Adipose tissue (tissue), 3 donors: ENCODE data around the gene CASP6. TPM values are rescaled to one million over a fixed set of nuclear protein-coding genes. Genes with fewer than 3 reads are reported as not detected.

ENCODE experiments used
- H3K27ac ChIP-seq: one replicate; pipeline ENCODE4 v1.5.1; 2013; ENCODE audit warnings: low read depth, low read length
- WGBS, 3 donors: extraction: QIAGEN DNeasy Blood & Tissue Kit; methylation state at CpG; one replicate each; pipeline ENCODE4 v1.1.7; 2013; 5-methylcytosine and 5-hydroxymethylcytosine counted together
- polyA plus RNA-seq, 3 donors: library from polyadenylated mRNA; stranded (reverse); fragments of 200-250 nt; gene quantifications; one replicate each; pipeline ENCODE4 v1.2.3, GENCODE V29; 2013
- donor health status: healthy with polysubstance abuse.
- donor health status: Bipolar disorder and iron deficiency.
- donor health status: healthy.

The CASP6 gene
- polyA plus RNA-seq, 3 donors = 8.0 to 17.3 (median 15.1) TPM

DNA sequence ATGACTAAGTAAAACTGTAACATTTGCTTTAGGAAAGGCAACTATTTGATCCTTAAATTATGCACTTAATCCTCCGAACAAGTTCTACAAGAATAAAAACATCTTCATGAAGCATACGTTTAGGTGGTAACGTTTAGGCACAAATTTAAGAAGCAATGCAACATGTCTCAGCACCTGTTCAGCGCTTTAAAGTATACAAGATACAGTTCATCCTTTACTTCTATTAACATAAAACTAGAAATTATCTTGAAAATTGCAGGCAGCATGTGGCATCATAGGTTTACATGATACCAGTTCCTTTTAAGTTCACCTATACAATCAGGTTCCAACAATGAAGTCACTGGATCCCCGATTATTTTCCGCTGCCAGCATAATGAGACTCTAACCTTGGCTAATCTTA is 25.1 kb upstream of the CASP6 start:
- no peak overlapping the region for H3K27ac ChIP-seq
- WGBS, 3 donors = 26 to 84% (median 83%) methylated on average over 6 of the region's 6 CpGs

DNA sequence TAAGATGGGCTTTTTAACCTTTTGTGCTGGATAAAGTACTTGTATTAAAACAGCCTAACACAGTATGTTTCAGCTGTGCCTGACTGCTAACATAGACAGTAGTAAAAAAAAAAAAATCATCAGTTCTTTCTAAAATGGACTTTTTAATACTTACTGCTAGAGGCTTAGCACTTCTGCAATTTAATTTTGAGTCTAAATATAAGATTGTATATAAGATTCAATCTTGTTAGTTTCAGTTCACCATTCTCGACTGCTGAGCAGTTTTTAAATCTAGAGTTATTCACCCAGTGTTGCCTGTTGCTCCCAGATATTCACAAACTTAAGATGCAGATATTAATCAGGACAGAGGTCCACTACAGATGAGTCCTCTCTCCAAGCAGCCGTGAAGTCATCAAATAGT is 19.9 kb upstream of the CASP6 start:
- H3K27ac ChIP-seq = no peak overlapping the region
- 85 to 98% (median 95%) methylated on average over 2 of the region's 2 CpGs for WGBS, 3 donors

DNA sequence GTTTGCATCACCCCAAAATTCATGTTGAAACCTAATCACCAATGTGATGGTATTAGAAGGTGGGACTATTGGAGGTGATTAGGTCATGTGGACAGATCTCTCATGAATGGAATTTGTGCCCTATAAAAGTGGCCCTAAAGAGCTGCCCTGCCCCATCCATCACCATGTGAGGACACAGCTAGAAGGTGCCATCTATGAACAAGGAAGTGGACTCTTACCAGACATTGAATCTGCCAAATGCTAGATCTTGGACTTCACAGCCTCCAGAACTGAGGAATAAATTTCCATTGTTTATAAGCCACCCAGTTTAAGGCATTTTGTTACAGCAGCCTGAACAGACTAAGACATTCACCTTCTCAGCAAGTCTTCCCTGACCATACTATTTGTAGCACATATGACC is 19.1 kb upstream of the CASP6 start:
- no peak overlapping the region for H3K27ac ChIP-seq

DNA sequence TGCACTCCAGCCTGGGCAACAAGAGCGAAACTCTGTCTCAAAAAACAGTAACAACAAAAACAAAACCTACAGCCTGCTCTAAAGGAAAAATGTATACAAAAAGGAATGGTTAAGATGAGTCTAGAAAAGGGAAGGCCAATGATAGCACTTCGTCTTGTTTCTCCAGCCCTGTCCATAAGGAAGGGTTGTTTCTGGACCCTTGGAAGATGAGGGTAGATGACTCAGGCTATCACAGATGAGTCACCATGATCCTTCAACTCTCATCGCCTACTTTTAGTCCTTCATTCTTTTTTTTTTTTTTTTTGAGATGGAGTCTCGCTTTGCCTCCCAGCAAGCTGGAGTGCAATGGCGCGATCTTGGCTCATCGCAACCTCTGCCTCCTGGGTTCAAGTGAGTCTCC is 17.8 kb upstream of the CASP6 start:
- H3K27ac ChIP-seq = no peak overlapping the region
- WGBS, 3 donors = 95 to 99% (median 97%) methylated on average over 7 of the region's 7 CpGs

DNA sequence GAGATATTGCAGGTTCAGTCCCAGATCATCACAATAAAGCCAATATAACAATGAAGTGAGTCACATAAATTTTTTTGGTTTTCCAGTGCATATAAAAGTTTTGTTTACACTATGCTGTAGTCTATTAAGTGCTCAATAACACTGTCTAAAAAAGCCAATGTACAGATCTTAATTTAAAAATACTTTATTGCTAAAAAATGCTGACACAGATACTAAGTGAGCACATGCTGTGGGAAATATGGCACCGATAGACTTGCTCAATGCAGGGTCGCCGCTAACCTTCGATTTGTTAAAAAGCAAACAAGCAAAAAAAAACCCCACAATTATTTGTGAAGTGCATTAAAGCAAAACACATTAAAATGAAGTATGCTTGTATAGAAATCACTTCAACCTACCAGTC is 16.4 kb upstream of the CASP6 start:
- WGBS, 3 donors = 77 to 99% (median 96%) methylated on average over 4 of the region's 4 CpGs
- no peak overlapping the region for H3K27ac ChIP-seq

DNA sequence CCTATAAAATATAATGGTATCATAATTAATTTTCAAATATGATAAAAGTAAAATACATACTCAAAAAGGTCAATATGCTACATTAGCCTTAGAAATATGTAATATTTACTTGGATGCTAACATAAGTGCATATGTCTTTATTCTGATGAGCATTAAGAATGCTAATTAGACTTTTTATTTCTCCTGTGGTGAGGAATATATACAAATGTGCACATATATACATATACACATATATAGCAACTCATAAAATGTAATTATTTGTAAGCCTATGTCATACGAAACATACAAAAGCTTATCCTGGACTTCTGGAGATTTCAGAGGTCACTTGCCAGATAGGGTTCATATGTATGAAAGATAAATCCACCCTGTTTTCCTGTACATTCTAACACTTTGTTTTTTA is 15.5 kb upstream of the CASP6 start:
- WGBS, 3 donors = 91 to 97% (median 97%) methylated on average over 1 of the region's 1 CpG
- no peak overlapping the region for H3K27ac ChIP-seq

DNA sequence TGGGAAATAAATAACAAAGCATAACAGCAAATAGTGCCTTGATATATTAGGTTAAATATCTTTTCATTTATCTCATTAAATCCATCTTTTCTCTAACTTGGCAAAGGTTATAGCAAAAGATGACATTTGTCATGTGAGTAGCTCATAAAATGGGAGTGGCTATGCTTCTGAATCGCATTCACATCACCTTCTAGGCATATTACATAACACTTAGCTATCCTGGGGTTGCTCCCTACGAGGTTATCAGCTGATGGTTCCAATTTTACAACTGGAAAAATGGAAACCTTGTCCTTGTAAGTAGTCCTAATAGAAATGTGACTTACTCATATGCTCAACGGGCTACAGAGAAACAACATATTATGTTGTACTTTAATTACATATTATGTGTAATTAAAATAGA is 10.3 kb upstream of the CASP6 start:
- WGBS, 3 donors = 94 to 95% (median 95%) methylated on average over 3 of the region's 3 CpGs
- H3K27ac ChIP-seq = no peak overlapping the region

DNA sequence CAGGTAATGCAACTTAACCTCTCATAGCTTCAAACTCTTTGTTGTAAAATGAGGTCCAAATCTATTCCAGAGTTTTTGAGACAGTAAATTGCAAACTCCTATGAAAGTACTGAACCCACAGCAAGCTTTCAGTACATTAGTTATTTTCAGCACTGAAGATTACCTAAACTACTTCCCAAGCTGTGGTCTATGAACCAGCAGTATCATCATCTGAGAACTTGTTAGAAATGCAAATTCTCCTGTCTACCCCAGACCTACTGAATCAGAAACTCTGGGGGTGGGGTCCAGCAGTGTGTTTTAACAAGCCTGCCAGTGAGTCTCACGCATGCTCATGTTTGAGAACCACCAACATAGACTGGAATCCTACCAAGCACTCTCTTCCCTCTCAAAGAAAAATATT is 5.7 kb upstream of the CASP6 start:
- 94 to 96% (median 94%) methylated on average over 1 of the region's 1 CpG for WGBS, 3 donors
- H3K27ac ChIP-seq = no peak overlapping the region

DNA sequence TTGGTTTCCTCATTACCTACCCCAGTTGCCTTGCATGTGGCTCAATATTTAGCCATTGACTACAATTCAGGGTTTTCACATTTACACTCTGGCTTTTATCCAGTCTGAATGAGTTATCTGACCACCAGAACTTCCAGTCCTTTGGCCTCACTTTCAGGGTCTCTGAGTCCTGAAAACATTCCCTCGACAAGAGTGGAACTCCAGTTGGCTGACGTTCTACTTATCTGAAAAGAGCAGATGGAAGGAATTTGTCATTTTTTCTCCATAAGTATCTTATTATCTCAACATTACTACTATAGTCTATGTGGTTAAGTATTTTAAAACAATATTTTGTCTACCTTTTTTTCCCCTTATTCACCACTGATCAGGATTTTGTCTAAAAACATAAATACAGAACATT is 5.2 kb upstream of the CASP6 start:
- 63 to 74% (median 66%) methylated on average over 2 of the region's 2 CpGs for WGBS, 3 donors
- H3K27ac ChIP-seq = no peak overlapping the region

DNA sequence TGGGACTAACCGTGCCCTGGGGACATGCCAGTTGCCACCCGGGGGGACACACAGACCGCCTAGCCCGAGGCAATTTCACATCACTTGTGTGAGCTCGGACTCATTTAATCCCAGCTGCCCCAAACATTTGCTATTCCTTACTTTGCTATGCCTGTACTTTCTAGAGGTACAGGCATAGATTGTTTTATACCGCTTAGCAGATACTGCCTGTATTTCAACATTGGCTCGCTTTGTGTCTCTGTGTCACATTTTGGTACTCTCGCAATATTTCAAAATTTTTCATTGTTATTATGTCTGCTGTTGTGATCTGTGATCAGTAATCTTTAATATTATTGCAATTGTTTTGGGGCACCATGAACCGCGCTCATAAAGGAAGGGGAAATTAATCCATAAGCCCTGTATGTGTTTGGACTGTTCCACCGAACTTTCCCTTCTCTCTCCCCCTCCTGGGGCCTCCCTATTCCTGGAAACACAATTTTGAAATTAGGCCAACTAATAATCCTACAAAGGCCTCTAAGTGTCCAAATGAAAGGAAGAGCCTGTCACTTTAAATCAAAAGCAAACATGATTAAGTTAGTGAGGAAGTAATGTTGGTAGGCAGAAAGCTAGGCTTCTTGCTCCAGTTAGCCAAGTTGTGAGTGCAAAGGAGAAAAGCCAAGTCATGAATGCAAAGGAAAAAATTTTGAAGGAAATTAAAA is 568 bp upstream of the CASP6 start:
- H3K27ac ChIP-seq = no peak overlapping the region
- WGBS, 3 donors = 2 to 6% (median 6%) methylated on average over 11 of the region's 11 CpGs

DNA sequence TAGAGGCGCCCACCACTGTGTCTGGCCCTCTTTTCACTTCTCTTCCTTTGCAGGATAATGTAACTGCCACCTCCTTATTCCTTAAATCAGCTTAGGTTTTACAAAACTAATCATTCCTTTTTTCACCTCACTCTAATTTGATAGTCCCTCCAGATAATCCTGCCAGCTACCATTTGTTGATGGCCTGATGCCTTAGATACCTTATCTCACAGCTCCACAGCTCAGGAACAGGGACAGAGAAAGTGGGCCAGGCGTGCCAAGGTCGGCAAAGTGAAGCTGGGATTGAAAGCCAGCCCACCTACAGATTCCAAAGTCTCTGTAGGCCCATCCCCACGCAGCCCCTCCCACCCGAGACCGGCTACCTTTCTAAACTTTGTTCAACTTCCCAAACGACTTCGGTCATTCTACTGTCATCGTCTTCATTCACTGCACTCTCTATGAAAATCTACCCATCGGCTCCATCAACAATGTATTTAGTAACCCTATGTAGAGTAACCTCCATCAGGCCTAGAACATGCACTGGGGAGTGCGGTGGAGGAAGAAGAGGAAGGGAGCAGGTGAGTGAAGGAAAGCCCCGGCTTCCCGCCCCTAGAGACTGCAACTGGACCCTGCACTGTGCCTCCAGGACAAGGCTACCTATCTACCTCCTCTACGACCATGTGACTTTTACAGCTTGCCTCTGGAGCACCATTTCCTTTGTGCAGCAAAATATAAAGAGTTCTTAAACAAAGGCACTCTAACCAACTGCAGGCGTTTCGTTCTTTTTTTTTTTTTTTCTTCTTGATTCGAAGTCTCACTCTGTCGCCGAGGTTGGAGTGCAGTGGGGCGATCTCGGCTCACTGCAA is 1.5 kb downstream of the CASP6 start:
- H3K27ac ChIP-seq = no peak overlapping the region
- WGBS, 3 donors = 25 to 40% (median 40%) methylated on average over 21 of the region's 21 CpGs

DNA sequence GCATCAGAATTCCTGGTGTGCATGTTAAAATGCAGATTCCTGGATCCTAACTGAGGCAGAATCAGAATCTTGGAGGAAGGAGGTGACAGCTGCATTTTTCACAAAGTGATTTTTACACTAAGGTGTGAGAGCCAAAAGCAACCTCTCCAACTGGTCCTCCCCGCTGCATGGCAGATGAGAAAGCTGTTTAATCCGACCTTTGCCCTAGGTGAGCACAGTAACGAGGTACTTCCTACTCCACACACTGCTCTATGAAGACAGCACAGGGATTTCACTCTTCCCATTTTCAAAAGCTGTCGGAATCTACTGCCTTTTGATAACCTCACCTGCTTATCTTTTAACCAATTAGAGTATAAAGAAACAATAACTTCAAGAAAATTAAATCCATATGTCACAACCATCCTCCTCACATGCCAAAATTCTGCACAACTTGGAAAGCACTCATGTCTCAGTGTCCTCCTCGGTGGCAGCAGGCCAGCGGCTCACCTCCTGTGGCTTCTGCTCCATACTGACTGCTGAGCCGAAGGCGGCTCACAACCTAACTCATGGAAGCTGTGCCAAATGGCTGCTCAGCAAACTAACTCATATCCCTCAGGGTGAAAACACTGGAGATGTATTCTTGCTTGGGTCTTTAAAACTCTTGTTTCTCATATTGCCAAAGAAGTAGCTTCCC is 3.6 kb downstream of the CASP6 start:
- WGBS, 3 donors = 60 to 83% (median 82%) methylated on average over 8 of the region's 8 CpGs
- no peak overlapping the region for H3K27ac ChIP-seq

DNA sequence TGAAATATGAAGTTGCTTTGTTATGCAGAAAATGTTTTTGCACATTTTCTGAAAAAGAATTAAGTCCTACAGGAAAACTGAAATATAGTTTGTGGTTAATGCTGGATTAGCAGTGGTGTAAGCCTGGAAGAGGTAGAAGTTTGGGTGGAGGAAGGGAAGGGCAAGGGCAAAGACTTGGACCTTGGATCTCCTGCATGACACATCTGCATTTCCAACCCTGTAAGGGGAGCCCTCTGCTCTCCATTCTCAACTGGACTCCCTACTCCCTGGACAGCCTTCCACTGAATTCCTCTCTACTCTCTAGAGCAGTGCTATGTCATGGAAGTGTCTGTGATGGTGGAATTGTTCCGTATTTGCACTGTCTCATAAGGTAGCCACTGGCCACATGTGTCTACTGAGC is 4.6 kb downstream of the CASP6 start:
- 94 to 100% (median 98%) methylated on average over 1 of the region's 1 CpG for WGBS, 3 donors

DNA sequence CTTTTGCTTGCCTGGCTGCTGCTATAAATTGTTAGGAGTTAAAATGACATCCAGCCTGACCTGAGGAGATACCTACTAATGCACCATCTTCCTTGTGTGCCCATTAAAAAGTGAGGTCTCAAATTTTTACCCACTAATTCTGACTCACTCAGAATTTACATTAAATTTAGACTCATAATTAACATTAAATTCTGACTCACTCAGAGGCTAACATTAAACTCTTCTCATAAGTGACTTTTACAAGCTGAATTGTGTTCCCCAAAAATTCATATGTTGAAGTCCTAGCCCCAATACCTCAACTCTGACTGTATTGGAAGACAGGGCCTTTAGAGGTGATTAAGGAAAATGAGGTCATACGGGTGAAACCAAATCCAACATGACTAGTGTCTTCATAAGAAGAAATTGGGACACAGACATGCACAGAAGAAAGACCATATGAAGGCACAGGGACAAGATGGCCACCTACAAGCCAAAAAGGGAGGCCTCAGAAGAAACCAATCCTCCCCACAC is 11.8 kb downstream of the CASP6 start:
- no peak overlapping the region for H3K27ac ChIP-seq
- 88 to 97% (median 92%) methylated on average over 1 of the region's 1 CpG for WGBS, 3 donors

More for the DNA sequence above, 4.6 kb downstream of the CASP6 start:
- H3K27ac ChIP-seq = no peak overlapping the region

DNA sequence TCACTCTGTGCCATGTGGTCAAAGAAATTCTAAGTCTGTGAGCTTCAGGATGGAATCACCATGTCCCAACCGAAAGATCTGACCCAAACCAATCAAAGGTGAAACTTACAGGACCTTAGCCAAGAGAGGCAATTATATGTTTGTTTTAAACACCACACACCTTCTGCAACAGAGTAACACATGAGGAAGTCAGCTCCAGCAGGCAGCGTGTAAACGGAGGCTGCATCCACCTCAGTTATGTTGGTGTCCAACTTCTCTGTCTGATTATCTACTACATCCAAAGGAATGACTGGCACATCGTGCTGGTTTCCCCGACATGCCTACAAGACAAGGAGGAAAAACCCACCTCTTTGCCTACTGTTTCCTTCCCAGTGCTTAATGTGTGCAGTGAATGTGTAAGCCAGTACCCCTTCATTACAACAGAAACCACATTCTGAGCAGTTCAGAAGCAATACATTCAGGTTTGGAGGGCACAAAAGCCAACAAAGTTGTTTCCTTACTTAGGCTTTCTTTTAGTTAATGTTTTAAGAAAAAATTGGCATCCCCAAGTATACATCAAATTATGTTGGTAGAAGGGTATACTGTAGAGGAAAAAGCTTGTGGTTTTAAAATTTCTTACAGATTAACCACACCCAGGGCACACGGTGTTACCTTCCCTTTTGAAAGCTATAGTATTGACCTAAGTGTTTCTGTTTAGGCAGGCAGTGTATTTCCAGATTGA is 12.4 kb downstream of the CASP6 start:
- H3K27ac ChIP-seq = no peak overlapping the region
- 85 to 96% (median 85%) methylated on average over 6 of the region's 6 CpGs for WGBS, 3 donors

DNA sequence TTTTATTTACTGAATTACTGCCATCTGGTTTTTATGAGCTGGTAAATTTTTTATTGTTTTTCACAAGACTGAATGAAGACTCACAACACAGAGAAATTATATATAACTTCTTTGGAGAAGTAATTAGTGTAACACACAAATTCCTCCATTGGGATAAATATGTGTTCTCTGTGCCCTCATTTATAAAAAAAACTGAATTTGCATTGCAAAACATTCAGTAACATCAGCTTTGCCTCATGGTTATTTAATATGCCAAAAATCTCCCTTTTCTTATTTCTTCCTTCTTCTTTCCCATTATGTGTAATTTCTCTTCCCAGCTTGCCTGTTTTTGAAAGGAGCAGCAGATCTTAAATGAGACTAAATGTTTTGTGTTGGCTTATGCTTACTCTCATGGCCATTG is 18.5 kb downstream of the CASP6 start:
- H3K27ac ChIP-seq = no peak overlapping the region

DNA sequence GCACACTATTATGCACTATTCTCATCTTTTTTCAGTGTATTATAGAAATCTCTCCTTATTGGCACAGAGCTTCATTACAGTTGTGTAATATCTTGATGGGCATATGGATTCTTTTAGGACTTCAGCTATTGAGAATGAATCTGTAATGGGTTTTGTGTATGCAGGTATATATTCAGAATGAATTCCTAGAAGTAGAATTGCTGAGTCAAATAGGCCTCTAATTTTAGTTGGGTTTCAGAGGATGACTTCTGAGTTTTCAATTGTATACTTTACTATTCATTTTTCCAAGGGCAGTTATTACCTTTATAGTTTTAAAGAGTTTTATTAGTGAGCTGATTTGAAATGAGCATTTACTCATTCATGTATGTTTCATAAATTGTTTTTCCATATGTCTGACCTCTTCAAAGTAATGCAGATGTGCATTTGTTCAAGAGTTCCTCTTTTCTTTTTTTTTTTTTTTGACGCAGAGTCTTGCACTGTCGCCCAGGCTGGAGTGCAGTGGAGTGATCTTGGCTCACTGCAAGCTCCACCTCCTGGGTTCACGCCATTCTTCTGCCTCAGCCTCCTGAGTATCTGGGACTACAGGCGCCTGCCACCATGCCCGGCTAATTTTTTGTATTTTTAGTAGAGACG is 19.5 kb downstream of the CASP6 start:
- WGBS, 3 donors = 80 to 92% (median 80%) methylated on average over 6 of the region's 6 CpGs
- no peak overlapping the region for H3K27ac ChIP-seq

DNA sequence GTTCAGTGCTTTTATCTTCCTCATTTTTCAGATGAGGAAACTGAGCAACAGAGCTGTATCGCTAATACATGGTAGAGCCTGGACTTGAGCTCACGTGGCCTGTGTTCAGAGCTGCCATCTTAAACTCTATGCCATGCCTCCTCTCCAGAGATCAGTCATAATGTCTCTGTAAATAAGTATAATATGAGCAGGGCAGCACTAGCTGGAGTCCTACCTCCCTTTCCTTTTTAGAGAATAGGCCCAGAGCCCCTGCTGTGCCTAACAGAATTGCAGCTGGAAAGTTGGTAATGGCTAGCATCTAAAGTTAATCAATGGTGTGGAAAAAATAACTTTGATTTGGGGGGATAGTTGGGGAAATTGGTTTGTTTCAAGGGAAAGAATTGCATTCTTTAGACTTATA is 20.4 kb downstream of the CASP6 start:
- no peak overlapping the region for H3K27ac ChIP-seq
- 92 to 95% (median 93%) methylated on average over 2 of the region's 2 CpGs for WGBS, 3 donors
